ENCODE data around the gene HOXD12. TPM values are rescaled to one million over a fixed set of nuclear protein-coding genes. Genes with fewer than 3 reads are reported as not detected.

Gene HOXD12
- total RNA-seq, 1 donor from 2014 or later: not detected

DNA sequence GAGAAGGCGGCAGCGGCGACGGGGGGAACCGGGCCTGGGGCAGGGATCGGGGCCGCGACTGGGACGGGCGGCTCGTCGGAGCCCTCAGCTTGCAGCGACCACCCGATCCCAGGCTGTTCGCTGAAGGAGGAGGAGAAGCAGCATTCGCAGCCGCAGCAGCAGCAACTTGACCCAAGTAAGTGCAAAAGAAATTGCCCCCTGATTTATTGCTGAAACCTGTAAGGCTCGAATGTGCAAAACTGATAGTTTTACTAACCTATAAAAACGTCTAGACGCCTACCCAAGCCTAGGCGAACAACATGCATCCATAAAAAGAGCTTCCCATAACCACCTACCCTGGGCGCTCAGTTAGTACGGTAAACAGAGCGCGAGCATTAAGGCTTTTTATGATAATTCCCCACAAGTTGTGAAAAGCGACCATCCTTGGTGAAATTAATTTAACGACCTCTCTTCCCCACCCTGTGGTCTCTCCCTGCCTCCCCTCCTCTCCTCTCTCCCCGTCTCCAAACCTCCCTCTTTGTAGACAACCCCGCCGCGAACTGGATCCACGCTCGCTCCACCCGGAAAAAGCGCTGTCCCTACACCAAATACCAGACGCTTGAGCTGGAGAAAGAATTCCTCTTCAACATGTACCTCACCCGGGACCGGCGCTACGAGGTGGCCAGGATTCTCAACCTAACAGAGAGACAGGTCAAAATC lies 24.0 kb downstream of the HOXD12 start:
- Mint-ChIP-seq H3K4me1 (ENCODE audit: unreplicated experiment) (peaks cover 13% of the 10 kb centered on the region), H3K36me3 (peaks cover 4% of the 10 kb centered on the region), H3K27me3 (peaks cover 94% of the 10 kb centered on the region), H3K27ac (peak overlapping the region; percentile 5), H3K4me3 (peak overlapping the region; percentile 77), H3K9me3 (no peaks in the 10 kb centered on the region)
- DNase-seq (ENCODE audit: extremely low spot score, unreplicated experiment): no peak
- TF ChIP-seq, protein P1, sequence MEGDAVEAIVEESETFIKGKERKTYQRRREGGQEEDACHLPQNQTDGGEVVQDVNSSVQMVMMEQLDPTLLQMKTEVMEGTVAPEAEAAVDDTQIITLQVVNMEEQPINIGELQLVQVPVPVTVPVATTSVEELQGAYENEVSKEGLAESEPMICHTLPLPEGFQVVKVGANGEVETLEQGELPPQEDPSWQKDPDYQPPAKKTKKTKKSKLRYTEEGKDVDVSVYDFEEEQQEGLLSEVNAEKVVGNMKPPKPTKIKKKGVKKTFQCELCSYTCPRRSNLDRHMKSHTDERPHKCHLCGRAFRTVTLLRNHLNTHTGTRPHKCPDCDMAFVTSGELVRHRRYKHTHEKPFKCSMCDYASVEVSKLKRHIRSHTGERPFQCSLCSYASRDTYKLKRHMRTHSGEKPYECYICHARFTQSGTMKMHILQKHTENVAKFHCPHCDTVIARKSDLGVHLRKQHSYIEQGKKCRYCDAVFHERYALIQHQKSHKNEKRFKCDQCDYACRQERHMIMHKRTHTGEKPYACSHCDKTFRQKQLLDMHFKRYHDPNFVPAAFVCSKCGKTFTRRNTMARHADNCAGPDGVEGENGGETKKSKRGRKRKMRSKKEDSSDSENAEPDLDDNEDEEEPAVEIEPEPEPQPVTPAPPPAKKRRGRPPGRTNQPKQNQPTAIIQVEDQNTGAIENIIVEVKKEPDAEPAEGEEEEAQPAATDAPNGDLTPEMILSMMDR (conservative IDR thresholded peaks at IDR 0.05): no peak

DNA sequence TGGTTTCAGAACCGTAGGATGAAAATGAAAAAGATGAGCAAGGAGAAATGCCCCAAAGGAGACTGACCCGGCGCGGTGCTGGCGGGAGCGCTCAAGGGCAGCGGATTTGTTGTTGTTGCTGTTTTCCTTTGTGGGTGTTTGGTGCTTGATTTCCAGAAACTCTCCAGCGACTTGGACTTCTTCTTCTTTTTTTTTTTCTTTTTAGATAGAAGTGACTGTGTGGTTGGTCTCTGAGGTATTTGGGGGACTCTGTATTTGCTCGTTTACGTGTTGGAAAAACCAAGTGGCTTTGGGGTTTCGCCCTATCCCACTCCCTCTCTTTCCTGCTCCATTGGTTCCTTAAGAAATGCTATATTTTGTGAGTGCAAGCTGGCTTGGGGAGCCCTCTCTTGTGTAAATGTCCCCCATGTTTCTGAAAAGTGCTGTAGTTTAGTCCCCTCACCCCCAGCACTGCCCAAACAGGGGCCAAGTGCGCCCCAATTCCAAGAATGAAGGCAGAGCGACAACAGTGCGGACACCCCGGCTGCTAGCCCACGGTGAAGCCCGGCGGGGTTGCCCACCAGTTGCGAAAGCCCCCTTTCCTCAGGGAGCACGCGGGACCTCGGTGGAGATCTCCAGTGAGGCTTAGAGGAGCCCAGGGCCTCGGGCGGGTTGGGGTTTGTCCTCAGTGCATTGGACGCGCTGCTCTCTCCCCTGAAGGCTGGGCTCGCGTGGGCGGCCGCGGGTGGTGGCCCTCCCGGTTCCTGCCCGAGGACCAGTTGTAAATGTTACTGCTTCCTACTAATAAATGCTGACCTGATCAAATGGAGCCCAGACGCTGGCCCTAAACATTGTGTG lies 24.7 kb downstream of the HOXD12 start:
- Mint-ChIP-seq H3K27me3 (peaks cover 94% of the 10 kb centered on the region), H3K9me3 (no peaks in the 10 kb centered on the region), H3K4me1 (ENCODE audit: unreplicated experiment) (peaks cover 18% of the 10 kb centered on the region), H3K36me3 (peaks cover 4% of the 10 kb centered on the region), H3K27ac (peak overlapping the region; percentile 5), H3K4me3 (peak overlapping the region; percentile 77)
- no peak for DNase-seq (ENCODE audit: extremely low spot score, unreplicated experiment)
- TF ChIP-seq, protein P1 (conservative IDR thresholded peaks at IDR 0.05): no peak

DNA sequence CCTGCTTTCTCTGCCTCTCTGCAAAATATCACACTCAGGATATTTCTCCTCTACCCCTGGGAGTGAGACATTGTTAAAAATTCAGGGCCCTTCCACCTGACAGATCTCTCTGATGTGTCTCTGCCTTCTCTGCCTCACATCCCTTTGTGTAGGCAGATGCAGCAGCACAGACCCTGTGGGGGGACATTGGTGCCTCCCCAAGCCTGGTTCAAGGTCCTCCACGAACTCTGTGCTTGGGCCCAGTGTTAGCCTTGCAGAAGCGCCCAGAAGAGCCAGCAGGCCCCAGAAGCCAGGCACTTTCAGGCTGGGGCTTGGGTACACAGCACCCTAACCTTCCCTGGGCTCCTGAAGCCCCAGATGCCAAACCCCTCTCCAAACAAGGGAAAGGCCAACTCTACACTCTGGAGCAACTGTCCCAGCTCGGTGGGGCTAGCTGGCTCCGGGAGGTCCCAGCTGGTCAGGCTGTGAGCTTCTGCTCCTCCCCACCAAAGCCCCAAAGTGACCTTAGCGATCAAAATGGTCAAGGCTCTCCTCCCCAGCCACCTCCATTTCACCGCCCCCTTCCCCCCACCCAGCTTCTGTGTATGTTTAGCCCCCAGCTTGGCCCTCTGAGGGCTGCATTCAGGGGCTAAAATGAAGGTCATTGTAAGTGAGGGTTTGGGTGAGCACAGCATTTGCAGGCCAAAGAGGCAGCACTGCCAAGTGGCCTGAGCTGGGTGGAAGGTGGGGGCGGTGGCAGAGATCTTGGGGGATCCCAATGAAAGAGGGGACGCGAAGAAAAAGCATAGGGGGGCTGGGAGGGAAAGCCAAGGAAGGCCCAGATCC lies 25.6 kb downstream of the HOXD12 start:
- H3K4me3 Mint-ChIP-seq: peak overlapping the region; percentile 62
- no peak for DNase-seq (ENCODE audit: extremely low spot score, unreplicated experiment)
- H3K4me1 Mint-ChIP-seq (ENCODE audit: unreplicated experiment): peaks cover 18% of the 10 kb centered on the region
- peak overlapping the region; percentile 11 for H3K27ac Mint-ChIP-seq
- H3K27me3 Mint-ChIP-seq: peaks cover 86% of the 10 kb centered on the region
- TF ChIP-seq, protein P1 (conservative IDR thresholded peaks at IDR 0.05): no peak
- H3K36me3 Mint-ChIP-seq: no peaks in the 10 kb centered on the region
- H3K9me3 Mint-ChIP-seq: no peaks in the 10 kb centered on the region

DNA sequence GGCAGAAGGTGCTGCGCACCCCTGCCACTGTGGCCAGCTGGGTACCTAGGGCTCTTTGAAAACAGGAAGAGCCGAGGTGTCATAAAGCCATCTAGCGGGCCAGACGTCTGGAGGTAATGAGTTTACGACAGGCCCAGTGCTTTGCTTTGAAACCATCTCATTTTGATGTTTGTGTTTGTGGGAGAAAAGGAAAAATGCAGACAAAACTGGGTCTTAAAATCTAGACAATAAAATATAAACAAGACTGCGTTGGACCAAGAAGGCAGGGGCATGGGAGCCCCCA lies 26.1 kb downstream of the HOXD12 start:
- TF ChIP-seq, protein P1 (conservative IDR thresholded peaks at IDR 0.05): no peak
- peaks cover 19% of the 10 kb centered on the region for H3K4me1 Mint-ChIP-seq (ENCODE audit: unreplicated experiment)
- H3K27me3 Mint-ChIP-seq: peaks cover 83% of the 10 kb centered on the region
- H3K27ac Mint-ChIP-seq: peak overlapping the region; percentile 11
- H3K4me3 Mint-ChIP-seq: peak overlapping the region; percentile 10
- no peaks in the 10 kb centered on the region for H3K9me3 Mint-ChIP-seq
- no peak for DNase-seq (ENCODE audit: extremely low spot score, unreplicated experiment)
- no peaks in the 10 kb centered on the region for H3K36me3 Mint-ChIP-seq

DNA sequence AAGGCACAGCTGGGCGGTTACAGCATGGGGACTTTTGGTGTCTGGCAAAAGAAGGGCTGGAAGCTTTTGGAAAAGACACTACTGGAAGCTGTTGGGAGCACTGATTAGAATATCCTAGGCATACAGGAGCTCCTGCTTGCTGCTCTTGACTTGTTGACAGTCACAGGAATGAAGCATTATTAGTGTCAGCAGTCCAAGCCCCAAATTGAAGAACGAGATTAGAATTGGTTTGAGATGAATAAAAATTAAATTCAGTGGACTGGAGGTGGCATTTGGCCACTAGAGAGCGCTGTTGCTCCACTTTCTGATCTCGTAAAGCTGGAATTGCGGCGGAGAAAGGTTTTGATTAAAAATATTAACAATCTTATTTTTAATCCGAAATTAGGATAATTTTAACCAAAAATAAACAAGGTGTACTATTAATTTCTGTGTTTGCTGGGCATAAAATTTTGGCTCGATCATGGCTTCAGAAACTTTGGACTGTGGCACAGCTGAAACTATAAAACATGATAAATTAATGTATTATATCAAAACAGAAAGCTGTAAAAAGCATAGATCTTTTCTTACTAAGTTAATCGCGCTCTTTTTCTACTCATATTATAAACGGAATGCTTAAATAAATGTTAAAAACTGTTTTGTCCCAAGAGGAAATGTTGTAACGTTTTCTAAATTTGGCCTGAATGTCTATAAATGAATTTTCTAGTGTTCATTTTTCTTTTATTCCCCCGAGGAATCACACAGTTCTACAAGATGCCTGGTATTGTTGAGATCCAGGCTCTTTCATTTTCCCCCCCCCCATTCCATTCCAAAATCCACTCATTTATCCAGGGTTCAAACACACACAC lies 27.6 kb downstream of the HOXD12 start:
- DNase-seq (ENCODE audit: extremely low spot score, unreplicated experiment): no peak
- peak overlapping the region; percentile 5 for H3K4me3 Mint-ChIP-seq
- H3K9me3 Mint-ChIP-seq: no peaks in the 10 kb centered on the region
- H3K27me3 Mint-ChIP-seq: peaks cover 83% of the 10 kb centered on the region
- TF ChIP-seq, protein P1 (conservative IDR thresholded peaks at IDR 0.05): peak; percentile 97
- H3K36me3 Mint-ChIP-seq: no peaks in the 10 kb centered on the region
- H3K4me1 Mint-ChIP-seq (ENCODE audit: unreplicated experiment): peaks cover 25% of the 10 kb centered on the region
- H3K27ac Mint-ChIP-seq: no peak overlapping the region

All from type B pancreatic cell (in vitro differentiated cells).